OCI-LY1 (cell line): Measurements from ENCODE around the gene PRSS57.

Source experiments
- EZH2 ChIP-seq: fragments of 200-600 bp; sonication (generic), shearing (Covaris generic); IDR thresholded peaks from 2 replicates; pipeline ENCODE4 v1.8.0; 2017; ENCODE audit warnings: borderline replicate concordance, mixed run types, mild to moderate bottlenecking, antibody characterized with exemption, low read length, moderate library complexity, mixed read lengths
- TF ChIP-seq, protein P1 (sequence below): fragments of 200-600 bp; sonication (generic), shearing (Covaris generic); IDR thresholded peaks from 2 replicates; pipeline ENCODE4 v1.5.1; 2017; ENCODE audit warnings: mild to moderate bottlenecking, antibody characterized with exemption, low read length, moderate library complexity, mixed read lengths

DNA sequence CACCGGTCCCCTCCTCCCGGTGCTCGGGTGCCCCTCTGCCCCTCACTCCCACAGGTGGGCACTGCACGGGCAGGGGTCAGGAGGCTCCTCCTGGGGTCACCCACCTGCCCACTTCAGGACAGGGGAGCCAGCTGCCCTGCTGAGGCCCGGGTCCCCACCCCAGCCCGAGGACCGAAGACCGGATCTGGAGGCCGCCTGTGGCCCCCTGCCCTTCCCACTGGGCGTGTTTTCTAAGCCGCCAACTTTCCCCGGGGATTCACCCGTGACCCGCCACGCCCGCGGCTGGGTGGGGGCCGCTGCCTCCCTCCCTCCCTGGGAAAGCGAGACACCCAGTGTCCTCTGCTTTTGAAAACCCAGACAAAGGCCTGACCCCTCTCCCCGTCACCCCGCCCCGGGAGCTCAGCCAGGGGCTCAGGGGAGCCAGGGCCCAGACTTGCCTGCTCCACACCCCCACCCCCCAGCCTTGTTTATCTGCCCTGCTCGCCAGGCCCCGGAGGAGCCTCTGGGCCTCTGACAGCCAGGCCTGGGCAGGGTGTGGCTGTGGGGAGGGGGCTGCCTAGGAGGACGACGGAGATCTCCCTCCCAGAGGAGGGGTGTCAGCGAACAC lies 14.8 kb upstream of the PRSS57 start:
- TF ChIP-seq, protein P1, sequence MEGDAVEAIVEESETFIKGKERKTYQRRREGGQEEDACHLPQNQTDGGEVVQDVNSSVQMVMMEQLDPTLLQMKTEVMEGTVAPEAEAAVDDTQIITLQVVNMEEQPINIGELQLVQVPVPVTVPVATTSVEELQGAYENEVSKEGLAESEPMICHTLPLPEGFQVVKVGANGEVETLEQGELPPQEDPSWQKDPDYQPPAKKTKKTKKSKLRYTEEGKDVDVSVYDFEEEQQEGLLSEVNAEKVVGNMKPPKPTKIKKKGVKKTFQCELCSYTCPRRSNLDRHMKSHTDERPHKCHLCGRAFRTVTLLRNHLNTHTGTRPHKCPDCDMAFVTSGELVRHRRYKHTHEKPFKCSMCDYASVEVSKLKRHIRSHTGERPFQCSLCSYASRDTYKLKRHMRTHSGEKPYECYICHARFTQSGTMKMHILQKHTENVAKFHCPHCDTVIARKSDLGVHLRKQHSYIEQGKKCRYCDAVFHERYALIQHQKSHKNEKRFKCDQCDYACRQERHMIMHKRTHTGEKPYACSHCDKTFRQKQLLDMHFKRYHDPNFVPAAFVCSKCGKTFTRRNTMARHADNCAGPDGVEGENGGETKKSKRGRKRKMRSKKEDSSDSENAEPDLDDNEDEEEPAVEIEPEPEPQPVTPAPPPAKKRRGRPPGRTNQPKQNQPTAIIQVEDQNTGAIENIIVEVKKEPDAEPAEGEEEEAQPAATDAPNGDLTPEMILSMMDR = no peak
- no peak for TF ChIP-seq EZH2
